Left lung (tissue), 10 donors: ENCODE data around the gene SKOR2. TPM values are rescaled to one million over a fixed set of nuclear protein-coding genes. Genes with fewer than 3 reads are reported as not detected.
A peak's percentile ranks its signal among the peaks of the same experiment; 100 is the strongest.

Experiments
- ATAC-seq: fragments of 200-7000 bp; cut with Tn5 transposase; one replicate; pipeline ENCODE4 v1.9.1; 2020; ENCODE audit warnings: moderate library complexity
- DNase-seq, 4 donors: peaks; one replicate each; pipeline ENCODE4 v3.0.0-alpha.2; 2013 to 2020
- H3K27ac ChIP-seq, 2 donors: fragments of 200-600 bp; sonication (generic) in 1 of 2; one replicate each; pipeline versions ENCODE4 v1.5.0 to v1.8.0; 2020 to 2021
- H3K27me3 ChIP-seq, 2 donors: fragments of 200-600 bp; sonication (generic) in 1 of 2; one replicate each; pipeline versions ENCODE4 v1.5.0 to v1.8.0; 2020 to 2021
- H3K36me3 ChIP-seq, 2 donors: fragments of 200-600 bp; sonication (generic) in 1 of 2; one replicate each; pipeline versions ENCODE4 v1.5.0 to v1.8.0; 2020 to 2021
- H3K4me1 ChIP-seq, 2 donors: fragments of 200-600 bp; one replicate each; pipeline ENCODE4 v1.8.0; 2021
- H3K4me3 ChIP-seq, 2 donors: fragments of 200-600 bp; sonication (generic) in 1 of 2; one replicate each; pipeline versions ENCODE4 v1.5.0 to v1.8.0; 2020 to 2021; ENCODE audit warnings: mild to moderate bottlenecking in 1 of 2
- H3K9me3 ChIP-seq, 2 donors: fragments of 200-600 bp; sonication (generic) in 1 of 2; one replicate each; pipeline versions ENCODE4 v1.5.0 to v1.8.0; 2020 to 2021
- CTCF ChIP-seq, 2 donors: fragments of 200-600 bp; sonication (generic) in 1 of 2; IDR thresholded peaks; one replicate each; pipeline versions ENCODE4 v1.5.0 to v1.8.0; 2021; ENCODE audit warnings: antibody characterized with exemption in 2 of 2
- intact Hi-C, 2 donors: fragments of 100-400 bp; cut with DNase I; formaldehyde crosslinking; loops; one replicate each; pipeline versions ENCODE4 v1.11.2 to v1.14.2; 2022
- polyA plus RNA-seq, 6 donors: library from polyadenylated mRNA; unstranded; fragments of 120-200 nt; gene quantifications; one replicate each; pipeline ENCODE4 v1.2.1, GENCODE V29; 2013; ENCODE audit not compliant: insufficient read length in 6 of 6
- total RNA-seq, 2 donors: library from RNA; stranded (reverse); fragmentation: NEBNext Ultra II Directional; extraction: Animal tissue kit (Norgen Biotek cat#: 25700); gene quantifications; one replicate each; pipeline ENCODE4 v1.2.1, GENCODE V29; 2021
- donor health status: DM: no; HTN: yes; CAD: no.
- donor health status: DM: no; HTN: no; CAD: no.

SKOR2 gene
- total and polyA plus RNA-seq, 8 donors: 0.11 TPM; not detected in 7

DNA sequence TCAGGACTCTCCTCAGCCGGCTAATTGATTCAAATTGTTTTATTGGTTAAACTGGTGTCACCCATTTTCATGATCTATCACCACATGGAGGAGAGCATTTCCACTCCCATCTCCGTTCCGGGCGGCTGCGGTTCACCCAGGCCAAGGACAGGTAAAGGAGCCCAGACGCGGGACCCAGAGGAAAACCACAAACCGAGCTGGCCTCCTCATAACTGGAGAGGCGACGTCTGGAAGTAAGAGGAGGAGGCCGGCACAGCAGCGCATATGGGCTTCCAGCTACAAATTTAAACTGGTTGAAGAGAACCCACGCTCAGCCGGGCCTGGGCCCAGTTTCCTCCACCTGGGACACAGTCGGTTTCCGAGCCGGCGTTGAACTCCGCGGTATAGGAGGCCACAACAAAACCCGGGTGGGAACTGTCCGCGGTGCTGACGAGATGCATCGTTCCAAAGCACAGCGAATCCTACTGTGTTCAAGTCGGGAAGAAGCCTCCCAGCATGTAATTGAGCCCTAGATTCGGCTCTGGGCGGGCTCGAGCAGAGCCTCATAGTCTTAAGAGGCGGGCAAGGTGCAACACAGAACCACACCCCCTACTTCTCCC is 3.0 kb upstream of the SKOR2 start:
- H3K9me3 ChIP-seq: no peaks in the 10 kb centered on the region
- no peaks in the 10 kb centered on the region for H3K36me3 ChIP-seq
- H3K4me1 ChIP-seq: peaks cover 0 to 4% of the 10 kb centered on the region in 2 donors
- ATAC-seq (peak; percentile 86), DNase-seq (peak; percentile 47 to 83 (median 60))
- TF ChIP-seq CTCF (IDR thresholded peaks at IDR 0.05): no peak
- H3K4me3 ChIP-seq: no peak overlapping the region
- intact Hi-C loops: no loop called here
- H3K27me3 ChIP-seq: peaks cover 66 to 100% of the 10 kb centered on the region in 2 donors
- no peak overlapping the region for H3K27ac ChIP-seq

GRCh38 chr18:47253101-47253654 is 1.7 kb upstream of the SKOR2 start:
- no peaks in the 10 kb centered on the region for H3K9me3 ChIP-seq
- DNase-seq (no peak), ATAC-seq (no peak)
- no peak overlapping the region for H3K4me3 ChIP-seq
- H3K27me3 ChIP-seq: peaks cover 78 to 100% of the 10 kb centered on the region in 2 donors
- peaks cover 0 to 4% of the 10 kb centered on the region in 2 donors for H3K4me1 ChIP-seq
- no peaks in the 10 kb centered on the region for H3K36me3 ChIP-seq
- TF ChIP-seq CTCF (IDR thresholded peaks at IDR 0.05): no peak
- intact Hi-C loops: no loop called here
- no peak overlapping the region for H3K27ac ChIP-seq

DNA sequence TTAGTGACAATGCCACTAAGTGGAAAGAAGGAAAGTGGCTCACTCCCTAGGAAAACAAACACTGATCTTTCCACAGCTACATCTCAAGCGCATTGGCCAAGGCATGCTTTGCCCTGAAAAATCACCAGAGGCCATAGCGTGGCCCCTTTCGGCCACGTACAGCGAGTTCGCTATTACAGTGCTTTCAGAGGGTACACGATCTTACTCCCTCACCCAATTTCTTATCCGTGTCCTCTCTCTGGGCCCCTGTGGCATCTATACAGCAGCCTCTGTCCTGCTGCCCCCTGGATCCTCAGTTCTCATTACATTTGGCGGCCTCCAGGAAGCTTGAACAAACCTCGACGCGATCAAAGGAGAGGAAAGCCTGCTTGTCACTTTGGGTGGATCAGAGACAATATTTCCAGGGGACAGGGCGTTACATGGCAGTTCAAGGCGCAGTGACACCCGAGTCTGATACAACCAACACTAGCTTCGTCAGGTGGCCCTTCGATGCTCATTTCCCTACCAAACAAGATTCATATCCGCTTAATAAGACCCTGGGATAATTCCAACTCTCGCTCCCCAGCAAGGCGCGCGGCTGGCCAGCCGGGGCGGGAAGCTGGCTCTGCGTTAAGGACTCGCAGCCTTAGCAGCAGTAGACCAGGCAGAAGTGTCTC is 941 bp downstream of the SKOR2 start:
- Histone ChIP-seq H3K36me3 (no peaks in the 10 kb centered on the region), H3K27ac (no peak overlapping the region), H3K4me1 (peaks cover 0 to 4% of the 10 kb centered on the region in 2 donors), H3K4me3 (no peak overlapping the region), H3K9me3 (no peaks in the 10 kb centered on the region), H3K27me3 (peaks cover 91 to 100% of the 10 kb centered on the region in 2 donors)
- intact Hi-C loops: no loop called here
- TF ChIP-seq CTCF (IDR thresholded peaks at IDR 0.05): no peak
- ATAC-seq: no peak
- no peak for DNase-seq

- no peak overlapping the region for H3K4me3 ChIP-seq
- no peak for ATAC-seq
- no peak for DNase-seq
- intact Hi-C loops: no loop called here
- H3K9me3 ChIP-seq: no peaks in the 10 kb centered on the region
- peaks cover 0 to 4% of the 10 kb centered on the region in 2 donors for H3K4me1 ChIP-seq
- TF ChIP-seq CTCF (IDR thresholded peaks at IDR 0.05): no peak
- no peaks in the 10 kb centered on the region for H3K36me3 ChIP-seq
- peaks cover 92 to 100% of the 10 kb centered on the region in 2 donors for H3K27me3 ChIP-seq
- H3K27ac ChIP-seq: no peak overlapping the region
Measured at GRCh38 chr18:47249314-47249981, 2.0 kb downstream of the SKOR2 start.
